ENCODE results near the gene METTL13.

METTL13 gene

DNA sequence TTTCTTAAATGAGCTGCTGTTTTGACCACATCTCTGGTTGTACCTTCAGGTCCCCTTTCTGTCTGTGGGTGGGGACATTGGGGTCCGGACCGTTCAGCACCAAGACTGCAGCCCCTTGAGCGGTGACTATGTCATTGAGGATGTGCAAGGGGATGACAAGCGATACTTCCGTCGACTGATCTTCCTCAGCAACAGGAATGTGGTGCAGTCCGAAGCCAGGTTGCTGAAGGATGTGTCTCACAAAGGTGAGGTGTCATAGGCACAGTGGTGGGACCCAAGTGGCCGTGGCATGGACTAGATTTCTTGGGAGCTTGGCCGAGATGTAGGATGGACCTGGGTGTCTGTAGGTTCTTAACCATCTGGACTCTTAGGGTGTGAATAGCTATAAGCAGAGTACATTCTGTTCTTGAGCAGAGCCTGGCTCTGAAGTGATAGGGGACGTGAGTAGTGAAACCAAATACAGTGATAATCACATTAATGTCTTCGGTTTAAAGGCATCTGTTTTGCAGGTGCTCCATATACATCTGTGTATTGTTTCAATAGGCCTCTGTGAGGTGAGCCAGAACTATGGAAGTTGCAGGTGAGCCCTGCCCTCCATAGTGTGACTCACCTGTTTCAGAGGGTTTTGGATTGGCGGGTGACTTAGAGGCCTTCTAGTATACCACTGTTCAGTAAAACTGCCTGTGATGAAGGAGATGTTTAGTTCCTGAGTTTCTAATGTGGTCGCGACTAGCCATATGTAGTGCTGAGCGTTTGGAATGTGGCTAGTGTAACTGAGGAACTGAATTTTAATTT, 6.4 kb downstream of the METTL13 start:
- Histone ChIP-seq H2AFZ (ENCODE audit: low read length) (no peak overlapping the region), H3K9me3 (replicated peaks; ENCODE audit: insufficient read depth, low read length) (no peaks in the 10 kb centered on the region), H3K36me3 (replicated peaks; ENCODE audit: insufficient read depth, low read length) (peaks cover 10% of the 10 kb centered on the region), H3K79me2 (ENCODE audit: low read length) (peaks cover 43% of the 10 kb centered on the region), H3K27me3 (replicated peaks; ENCODE audit: insufficient read depth, low read length) (no peaks in the 10 kb centered on the region), H3K9ac (ENCODE audit: low read length) (no peak overlapping the region), H3K9me2 (replicated peaks; ENCODE audit: insufficient read depth, low read length) (no peaks in the 10 kb centered on the region), H4K20me1 (ENCODE audit: insufficient read depth, low read length) (no peaks in the 10 kb centered on the region), H3K4me3 (ENCODE audit: low read length) (no peak overlapping the region), H3K4me2 (ENCODE audit: low read depth, low read length) (no peak overlapping the region), H3K27ac (ENCODE audit: low read length) (no peak overlapping the region), H3K4me1 (ENCODE audit: low read length) (peaks cover 25% of the 10 kb centered on the region), H3F3A (ENCODE audit: insufficient read depth, low read length) (peaks cover 12% of the 10 kb centered on the region)
- no peak for DNase-seq
- TF ChIP-seq EZH2phosphoT487 (IDR thresholded peaks at IDR 0.05; ENCODE audit: low read length), result no peak
- no peak for TF ChIP-seq CTCF (IDR thresholded peaks at IDR 0.05; ENCODE audit: low read length)
- no peak for TF ChIP-seq EZH2 (optimal IDR thresholded peaks at IDR 0.05; ENCODE audit: low read depth, low read length)

GRCh38 chr1:171788696-171789095, 7.2 kb downstream of the METTL13 start:
- peaks cover 35% of the 10 kb centered on the region for H3K79me2 ChIP-seq (ENCODE audit: low read length)
- H3K4me2 ChIP-seq (ENCODE audit: low read depth, low read length), result no peak overlapping the region
- H3K9me3 ChIP-seq (replicated peaks; ENCODE audit: insufficient read depth, low read length), result no peaks in the 10 kb centered on the region
- TF ChIP-seq EZH2phosphoT487 (IDR thresholded peaks at IDR 0.05; ENCODE audit: low read length), result no peak
- TF ChIP-seq EZH2 (optimal IDR thresholded peaks at IDR 0.05; ENCODE audit: low read depth, low read length), result no peak
- no peak for TF ChIP-seq CTCF (IDR thresholded peaks at IDR 0.05; ENCODE audit: low read length)
- peaks cover 19% of the 10 kb centered on the region for H3K4me1 ChIP-seq (ENCODE audit: low read length)
- peaks cover 10% of the 10 kb centered on the region for H3K36me3 ChIP-seq (replicated peaks; ENCODE audit: insufficient read depth, low read length)
- H3K27me3 ChIP-seq (replicated peaks; ENCODE audit: insufficient read depth, low read length), result no peaks in the 10 kb centered on the region
- peaks cover 11% of the 10 kb centered on the region for H3F3A ChIP-seq (ENCODE audit: insufficient read depth, low read length)
- H3K9me2 ChIP-seq (replicated peaks; ENCODE audit: insufficient read depth, low read length), result no peaks in the 10 kb centered on the region
- H3K9ac ChIP-seq (ENCODE audit: low read length), result no peak overlapping the region
- no peak overlapping the region for H3K4me3 ChIP-seq (ENCODE audit: low read length)
- no peaks in the 10 kb centered on the region for H4K20me1 ChIP-seq (ENCODE audit: insufficient read depth, low read length)
- no peak overlapping the region for H3K27ac ChIP-seq (ENCODE audit: low read length)
- H2AFZ ChIP-seq (ENCODE audit: low read length), result no peak overlapping the region
- no peak for DNase-seq

DNA sequence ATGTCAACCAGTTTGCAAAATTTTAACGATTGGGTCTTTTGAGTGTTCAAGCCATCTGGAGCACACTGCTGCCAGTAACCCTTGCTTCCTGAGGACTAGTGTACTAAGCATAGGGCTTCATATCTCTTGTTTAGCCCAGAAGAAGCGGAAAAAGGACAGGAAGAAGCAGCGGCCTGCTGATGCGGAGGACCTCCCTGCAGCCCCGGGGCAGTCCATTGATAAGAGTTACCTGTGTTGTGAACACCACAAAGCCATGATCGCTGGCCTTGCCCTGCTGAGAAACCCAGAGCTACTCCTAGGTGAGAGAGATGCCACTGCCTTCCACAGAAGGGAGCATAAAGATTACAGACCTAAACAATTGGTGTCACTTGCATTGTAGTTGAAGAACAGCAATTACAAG, 8.9 kb downstream of the METTL13 start:
- H3K9me2 ChIP-seq (replicated peaks; ENCODE audit: insufficient read depth, low read length), result no peaks in the 10 kb centered on the region

More for the DNA sequence above, 8.9 kb downstream of the METTL13 start:
- no peak for TF ChIP-seq EZH2phosphoT487 (IDR thresholded peaks at IDR 0.05; ENCODE audit: low read length)
- no peak for TF ChIP-seq CTCF (IDR thresholded peaks at IDR 0.05; ENCODE audit: low read length)
- no peak for TF ChIP-seq EZH2 (optimal IDR thresholded peaks at IDR 0.05; ENCODE audit: low read depth, low read length)
- Histone ChIP-seq H3K27ac (ENCODE audit: low read length) (no peak overlapping the region), H3K79me2 (ENCODE audit: low read length) (peaks cover 24% of the 10 kb centered on the region), H2AFZ (ENCODE audit: low read length) (no peak overlapping the region), H3K9me3 (replicated peaks; ENCODE audit: insufficient read depth, low read length) (no peaks in the 10 kb centered on the region), H4K20me1 (ENCODE audit: insufficient read depth, low read length) (no peaks in the 10 kb centered on the region), H3K27me3 (replicated peaks; ENCODE audit: insufficient read depth, low read length) (no peaks in the 10 kb centered on the region), H3K4me2 (ENCODE audit: low read depth, low read length) (no peak overlapping the region), H3K4me1 (ENCODE audit: low read length) (peaks cover 2% of the 10 kb centered on the region), H3F3A (ENCODE audit: insufficient read depth, low read length) (no peaks in the 10 kb centered on the region; the same call in 1 of the 2 replicates), H3K4me3 (ENCODE audit: low read length) (no peak overlapping the region), H3K36me3 (replicated peaks; ENCODE audit: insufficient read depth, low read length) (peaks cover 10% of the 10 kb centered on the region), H3K9ac (ENCODE audit: low read length) (no peak overlapping the region)
- DNase-seq, result no peak
